Tibial nerve (tissue), 4 donors: ENCODE results near the gene ZNF358.

ENCODE experiments used
- EP300 ChIP-seq, 2 donors: sonication (generic); formaldehyde crosslinking; IDR thresholded peaks; one replicate each; pipeline ENCODE4 v1.6.1; 2017; ENCODE audit warnings: antibody characterized with exemption in 2 of 2, mild to moderate bottlenecking in 1 of 2
- POLR2A ChIP-seq, 2 donors: fragments of 450-650 bp; IDR thresholded peaks; one replicate each; pipeline ENCODE4 v1.6.1; 2017; ENCODE audit warnings: antibody characterized with exemption in 2 of 2, mild to moderate bottlenecking in 2 of 2, moderate library complexity in 2 of 2
- TF ChIP-seq, protein P1 (sequence below), 5 experiments: fragments of 200-600 bp in 3 of 5; fragments of 450-650 bp in 2 of 5; sonication (generic) in 3 of 5; IDR thresholded peaks; one replicate each; pipeline ENCODE4 v1.5.1; 2016 to 2019; ENCODE audit warnings: antibody characterized with exemption in 5 of 5, mild to moderate bottlenecking in 3 of 5, moderate library complexity in 2 of 5

DNA sequence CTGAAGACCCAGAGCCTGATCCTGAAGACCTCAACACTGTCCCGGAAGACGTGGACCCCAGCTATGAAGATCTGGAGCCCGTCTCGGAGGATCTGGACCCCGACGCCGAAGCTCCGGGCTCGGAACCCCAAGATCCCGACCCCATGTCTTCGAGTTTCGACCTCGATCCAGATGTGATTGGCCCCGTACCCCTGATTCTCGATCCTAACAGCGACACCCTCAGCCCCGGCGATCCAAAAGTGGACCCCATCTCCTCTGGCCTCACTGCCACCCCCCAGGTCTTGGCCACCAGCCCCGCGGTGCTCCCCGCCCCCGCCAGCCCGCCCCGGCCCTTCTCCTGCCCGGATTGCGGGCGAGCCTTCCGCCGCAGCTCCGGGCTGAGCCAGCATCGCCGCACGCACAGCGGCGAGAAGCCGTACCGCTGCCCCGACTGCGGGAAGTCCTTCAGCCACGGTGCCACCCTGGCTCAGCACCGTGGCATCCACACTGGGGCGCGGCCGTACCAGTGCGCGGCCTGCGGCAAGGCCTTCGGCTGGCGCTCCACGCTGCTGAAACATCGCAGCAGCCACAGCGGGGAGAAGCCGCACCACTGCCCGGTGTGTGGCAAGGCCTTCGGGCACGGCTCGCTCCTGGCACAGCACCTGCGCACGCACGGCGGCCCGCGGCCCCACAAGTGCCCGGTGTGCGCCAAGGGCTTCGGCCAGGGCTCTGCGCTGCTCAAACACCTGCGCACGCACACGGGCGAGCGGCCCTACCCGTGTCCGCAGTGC lies 3.6 kb downstream of the ZNF358 start:
- TF ChIP-seq, protein P1, sequence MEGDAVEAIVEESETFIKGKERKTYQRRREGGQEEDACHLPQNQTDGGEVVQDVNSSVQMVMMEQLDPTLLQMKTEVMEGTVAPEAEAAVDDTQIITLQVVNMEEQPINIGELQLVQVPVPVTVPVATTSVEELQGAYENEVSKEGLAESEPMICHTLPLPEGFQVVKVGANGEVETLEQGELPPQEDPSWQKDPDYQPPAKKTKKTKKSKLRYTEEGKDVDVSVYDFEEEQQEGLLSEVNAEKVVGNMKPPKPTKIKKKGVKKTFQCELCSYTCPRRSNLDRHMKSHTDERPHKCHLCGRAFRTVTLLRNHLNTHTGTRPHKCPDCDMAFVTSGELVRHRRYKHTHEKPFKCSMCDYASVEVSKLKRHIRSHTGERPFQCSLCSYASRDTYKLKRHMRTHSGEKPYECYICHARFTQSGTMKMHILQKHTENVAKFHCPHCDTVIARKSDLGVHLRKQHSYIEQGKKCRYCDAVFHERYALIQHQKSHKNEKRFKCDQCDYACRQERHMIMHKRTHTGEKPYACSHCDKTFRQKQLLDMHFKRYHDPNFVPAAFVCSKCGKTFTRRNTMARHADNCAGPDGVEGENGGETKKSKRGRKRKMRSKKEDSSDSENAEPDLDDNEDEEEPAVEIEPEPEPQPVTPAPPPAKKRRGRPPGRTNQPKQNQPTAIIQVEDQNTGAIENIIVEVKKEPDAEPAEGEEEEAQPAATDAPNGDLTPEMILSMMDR (IDR thresholded peaks at IDR 0.05): no peak
- TF ChIP-seq EP300 (IDR thresholded peaks at IDR 0.05) (no peak), POLR2A (IDR thresholded peaks at IDR 0.05) (no peak)
